CD8-positive, alpha-beta memory T cell (primary cell): Measurements from ENCODE around the gene CKMT1A. TPM values are rescaled to one million over a fixed set of nuclear protein-coding genes. Genes with fewer than 3 reads are reported as not detected.
"Not testable (repeated sequence)": the region's sequence is repeated elsewhere in the genome, so short reads cannot be mapped to it uniquely, and the experiment has no call there.

ENCODE experiments used
- CTCF ChIA-PET: fragments of 350-600 bp; sonication (Branson Sonifier 250); formaldehyde crosslinking; loops from one replicate; lab custom pipeline; 2021; ENCODE audit warnings: antibody characterized with exemption; lab: Charles Lee
- POLR2A ChIA-PET: fragments of 350-600 bp; sonication (Branson Sonifier 250); formaldehyde crosslinking; loops from one replicate; lab custom pipeline; 2021; ENCODE audit warnings: antibody characterized with exemption; lab: Charles Lee
- DNase-seq, 5 donors: peaks; one replicate each; pipeline versions ENCODE4 v3.0.0 to v3.0.0-alpha.2; 2020 to 2022; ENCODE audit warnings: mixed read lengths in 1 of 5
- H3K27ac ChIP-seq: one replicate; pipeline ENCODE4 v1.7.0; 2013; ENCODE audit warnings: low read depth, mild to moderate bottlenecking, low read length, moderate library complexity
- H3K27me3 ChIP-seq: 2 replicates; pipeline ENCODE4 v1.7.0; 2013; ENCODE audit warnings: low read length, mild to moderate bottlenecking; ENCODE audit not compliant: insufficient read depth, poor library complexity, severe bottlenecking
- H3K36me3 ChIP-seq: 2 replicates; pipeline ENCODE4 v1.7.0; 2013; ENCODE audit warnings: mild to moderate bottlenecking, low read length, moderate library complexity; ENCODE audit not compliant: insufficient read depth
- H3K4me1 ChIP-seq: 2 replicates; pipeline ENCODE4 v1.7.0; 2013; ENCODE audit warnings: mild to moderate bottlenecking, low read length, moderate library complexity; ENCODE audit not compliant: insufficient read depth
- H3K4me3 ChIP-seq: 2 replicates; pipeline ENCODE4 v1.7.0; 2013; ENCODE audit warnings: mild to moderate bottlenecking, low read length
- H3K9me3 ChIP-seq: 2 replicates; pipeline ENCODE4 v1.7.0; 2013; ENCODE audit warnings: mild to moderate bottlenecking, low read length
- H3K27ac Mint-ChIP-seq, 8 donors: one replicate each; pipeline ENCODE4 v1.8.0; 2020 to 2021; ENCODE audit warnings: mixed read lengths in 8 of 8, mild to moderate bottlenecking in 6 of 8, inconsistent platforms in 3 of 8, moderate library complexity in 3 of 8
- H3K27me3 Mint-ChIP-seq, 2 donors: one replicate each; pipeline ENCODE4 v1.8.0; 2020 to 2021; ENCODE audit warnings: mixed read lengths in 2 of 2, mild to moderate bottlenecking in 1 of 2, moderate library complexity in 1 of 2
- H3K36me3 Mint-ChIP-seq, 3 donors: one replicate each; pipeline ENCODE4 v1.8.0; 2020 to 2021; ENCODE audit warnings: mixed read lengths in 3 of 3, inconsistent platforms in 1 of 3, mild to moderate bottlenecking in 1 of 3
- H3K4me1 Mint-ChIP-seq, 3 donors: one replicate each; pipeline ENCODE4 v1.8.0; 2020 to 2021; ENCODE audit warnings: mixed read lengths in 3 of 3, inconsistent platforms in 1 of 3, mild to moderate bottlenecking in 1 of 3
- H3K4me3 Mint-ChIP-seq, 7 donors: one replicate each; pipeline ENCODE4 v1.8.0; 2020 to 2021; ENCODE audit warnings: mixed read lengths in 7 of 7, mild to moderate bottlenecking in 6 of 7, moderate library complexity in 4 of 7, inconsistent platforms in 2 of 7
- H3K9me3 Mint-ChIP-seq, 5 donors: one replicate each; pipeline ENCODE4 v1.8.0; 2020 to 2022; ENCODE audit warnings: mixed read lengths in 5 of 5, mild to moderate bottlenecking in 3 of 5, moderate library complexity in 2 of 5, inconsistent platforms in 1 of 5
- polyA plus RNA-seq: library from polyadenylated mRNA; unstranded; fragments of 300-500 nt; fragmentation: Illumina TruSeq; gene quantifications from one replicate; pipeline ENCODE4 v1.2.3, GENCODE V29; 2021
- total RNA-seq, 2 experiments: library from RNA; stranded (reverse); gene quantifications; one replicate each; pipeline ENCODE4 v1.2.3, GENCODE V29; 2021

Gene CKMT1A
- not detected for total RNA-seq
- not detected for polyA plus RNA-seq

- H3K36me3 ChIP-seq, POLR2A ChIA-PET, H3K9me3 Mint-ChIP-seq, H3K4me3 Mint-ChIP-seq, CTCF ChIA-PET, H3K4me3 ChIP-seq, H3K27ac Mint-ChIP-seq, H3K4me1 ChIP-seq, H3K27me3 ChIP-seq, H3K9me3 ChIP-seq, DNase-seq, H3K4me1 Mint-ChIP-seq, H3K27ac ChIP-seq, H3K36me3 Mint-ChIP-seq: not testable (repeated sequence)
- H3K27me3 Mint-ChIP-seq, result peaks cover 7 to 13% of the 10 kb centered on the region in 2 donors
These were observed at the start of gene CKMT1A for GRCh38 chr15:43693148-43694022. TSS of gene CKMT1A (plus strand) at chr15:43693859. CDS start at chr15:43694051, 192 bp downstream.

- H3K27me3 Mint-ChIP-seq, result no peaks in the 10 kb centered on the region
- POLR2A ChIA-PET, result no interaction called here
- H3K27me3 ChIP-seq, result no peaks in the 10 kb centered on the region
These were observed 44.8 kb upstream of the CKMT1A start, which contains the start of gene CATSPER2 for GRCh38 chr15:43648649-43649429. TSS of gene CATSPER2 (minus strand) at chr15:43648844. CDS start at chr15:43648061, 783 bp downstream.

GRCh38 chr15:43649430-43649926, 44.2 kb upstream of the CKMT1A start:
- H3K4me1 ChIP-seq, H3K27me3 ChIP-seq, H3K9me3 Mint-ChIP-seq, H3K9me3 ChIP-seq, POLR2A ChIA-PET, DNase-seq, H3K27ac ChIP-seq, H3K4me3 Mint-ChIP-seq, H3K27me3 Mint-ChIP-seq, H3K36me3 ChIP-seq, H3K27ac Mint-ChIP-seq, H3K4me3 ChIP-seq, CTCF ChIA-PET, H3K4me1 Mint-ChIP-seq: not testable (repeated sequence)
- peaks cover 15 to 20% (median 18%) of the 10 kb centered on the region in 3 donors for H3K36me3 Mint-ChIP-seq

More at GRCh38 chr15:43648649-43649429, 44.8 kb upstream of the CKMT1A start, which contains the start of gene CATSPER2:
- Histone ChIP-seq H3K36me3 (no peaks in the 10 kb centered on the region), H3K4me1 (no peaks in the 10 kb centered on the region), H3K4me3 (no peak within 1 kb of the TSS), H3K27ac (no peak within 1 kb of the TSS), H3K9me3 (no peaks in the 10 kb centered on the region)
- CTCF ChIA-PET, result no interaction called here
- Mint-ChIP-seq H3K27ac (no peak within 1 kb of the TSS), H3K4me1 (no peaks in the 10 kb centered on the region), H3K4me3 (no peak within 1 kb of the TSS), H3K36me3 (peaks cover 15 to 20% (median 18%) of the 10 kb centered on the region in 3 donors), H3K9me3 (no peaks in the 10 kb centered on the region)
- no peak for DNase-seq

GRCh38 chr15:43659727-43660126, 33.9 kb upstream of the CKMT1A start:
- POLR2A ChIA-PET, H3K4me1 Mint-ChIP-seq, H3K27ac ChIP-seq, H3K9me3 ChIP-seq, H3K9me3 Mint-ChIP-seq, H3K36me3 ChIP-seq, H3K4me1 ChIP-seq, CTCF ChIA-PET, H3K4me3 Mint-ChIP-seq, H3K27me3 Mint-ChIP-seq, H3K27ac Mint-ChIP-seq, H3K4me3 ChIP-seq, H3K27me3 ChIP-seq, H3K36me3 Mint-ChIP-seq, DNase-seq: not testable (repeated sequence)

- CTCF ChIA-PET, H3K27me3 Mint-ChIP-seq, H3K9me3 Mint-ChIP-seq, H3K4me3 ChIP-seq, DNase-seq, H3K9me3 ChIP-seq, H3K4me1 Mint-ChIP-seq, H3K36me3 ChIP-seq, H3K27ac ChIP-seq, H3K27ac Mint-ChIP-seq, H3K4me3 Mint-ChIP-seq, H3K4me1 ChIP-seq, H3K36me3 Mint-ChIP-seq, POLR2A ChIA-PET, H3K27me3 ChIP-seq: not testable (repeated sequence)
These were observed 31.4 kb upstream of the CKMT1A start for GRCh38 chr15:43662293-43662692.

- H3K9me3 Mint-ChIP-seq, H3K27me3 ChIP-seq, POLR2A ChIA-PET, H3K27me3 Mint-ChIP-seq, H3K27ac Mint-ChIP-seq, H3K36me3 Mint-ChIP-seq, H3K4me1 ChIP-seq, DNase-seq, CTCF ChIA-PET, H3K36me3 ChIP-seq, H3K4me1 Mint-ChIP-seq, H3K27ac ChIP-seq, H3K4me3 Mint-ChIP-seq, H3K9me3 ChIP-seq, H3K4me3 ChIP-seq: not testable (repeated sequence)
These were observed 30.3 kb upstream of the CKMT1A start for GRCh38 chr15:43663333-43663732.

- H3K4me3 Mint-ChIP-seq, result not testable (repeated sequence)
These were observed 27.5 kb upstream of the CKMT1A start for GRCh38 chr15:43666177-43666576.

GRCh38 chr15:43674175-43674574, 19.5 kb upstream of the CKMT1A start:
- POLR2A ChIA-PET, H3K9me3 ChIP-seq, CTCF ChIA-PET, H3K4me1 Mint-ChIP-seq, H3K4me3 ChIP-seq, H3K4me1 ChIP-seq, H3K36me3 Mint-ChIP-seq, H3K4me3 Mint-ChIP-seq, H3K27me3 Mint-ChIP-seq, DNase-seq, H3K27ac Mint-ChIP-seq, H3K9me3 Mint-ChIP-seq, H3K36me3 ChIP-seq, H3K27ac ChIP-seq, H3K27me3 ChIP-seq: not testable (repeated sequence)

More at GRCh38 chr15:43666177-43666576, 27.5 kb upstream of the CKMT1A start:
- H3K27me3 Mint-ChIP-seq, H3K27me3 ChIP-seq, H3K36me3 ChIP-seq, H3K4me1 ChIP-seq, POLR2A ChIA-PET, H3K9me3 ChIP-seq, H3K9me3 Mint-ChIP-seq, H3K4me1 Mint-ChIP-seq, H3K27ac ChIP-seq, DNase-seq, CTCF ChIA-PET, H3K27ac Mint-ChIP-seq, H3K4me3 ChIP-seq, H3K36me3 Mint-ChIP-seq: not testable (repeated sequence)
